Activated CD4-positive, alpha-beta T cell treated with anti-CD3 and anti-CD28 coated beads for 36 hours (primary cell): ENCODE measurements around the gene FUT4. TPM values are rescaled to one million over a fixed set of nuclear protein-coding genes. Genes with fewer than 3 reads are reported as not detected.
"Not testable (repeated sequence)": the region's sequence is repeated elsewhere in the genome, so short reads cannot be mapped to it uniquely, and the experiment has no call there.

Experiments used
- ATAC-seq: fragments of 200-7000 bp; cut with Tn5 transposase; one replicate; pipeline ENCODE4 v1.10.0; 2021; ENCODE audit warnings: mild to moderate bottlenecking, moderate library complexity
- CTCF ChIA-PET: fragments of 350-600 bp; sonication (Branson Sonifier 250); formaldehyde crosslinking; loops from one replicate; lab custom pipeline; 2021; ENCODE audit warnings: antibody characterized with exemption; lab: Charles Lee
- POLR2A ChIA-PET: fragments of 350-600 bp; sonication (Branson Sonifier 250); formaldehyde crosslinking; loops from one replicate; lab custom pipeline; 2021; ENCODE audit warnings: antibody characterized with exemption, inconsistent platforms; lab: Charles Lee
- DNase-seq: peaks from one replicate; pipeline ENCODE4 v3.0.0-alpha.2; 2020
- H3K27ac Mint-ChIP-seq: one replicate; pipeline ENCODE4 v1.8.0; 2021; ENCODE audit warnings: mixed read lengths
- H3K27me3 Mint-ChIP-seq: one replicate; pipeline ENCODE4 v1.8.0; 2021; ENCODE audit warnings: mixed read lengths
- H3K36me3 Mint-ChIP-seq: one replicate; pipeline ENCODE4 v1.8.0; 2021; ENCODE audit warnings: low read depth, mixed read lengths
- H3K4me1 Mint-ChIP-seq: one replicate; pipeline ENCODE4 v1.8.0; 2021; ENCODE audit warnings: mixed read lengths
- H3K4me3 Mint-ChIP-seq: one replicate; pipeline ENCODE4 v1.8.0; 2021; ENCODE audit warnings: mild to moderate bottlenecking, moderate library complexity, mixed read lengths
- H3K9me3 Mint-ChIP-seq: one replicate; pipeline ENCODE4 v1.8.0; 2021; ENCODE audit warnings: low read depth, mixed read lengths
- intact Hi-C, 2 experiments: fragments of 100-400 bp; cut with DNase I in 1 of 2; cut with micrococcal nuclease in 1 of 2; formaldehyde crosslinking; loops; one replicate each; pipeline versions ENCODE4 v1.14.2 to v1.15.1; 2022 to 2024; cut with DNase I, micrococcal nuclease
- total RNA-seq, 2 experiments: library from RNA; stranded (reverse); gene quantifications; one replicate each; pipeline ENCODE4 v1.2.3, GENCODE V29; 2021

The FUT4 gene
- total RNA-seq, 2 experiments from 2014 or later: 4.4 to 4.9 TPM

DNA sequence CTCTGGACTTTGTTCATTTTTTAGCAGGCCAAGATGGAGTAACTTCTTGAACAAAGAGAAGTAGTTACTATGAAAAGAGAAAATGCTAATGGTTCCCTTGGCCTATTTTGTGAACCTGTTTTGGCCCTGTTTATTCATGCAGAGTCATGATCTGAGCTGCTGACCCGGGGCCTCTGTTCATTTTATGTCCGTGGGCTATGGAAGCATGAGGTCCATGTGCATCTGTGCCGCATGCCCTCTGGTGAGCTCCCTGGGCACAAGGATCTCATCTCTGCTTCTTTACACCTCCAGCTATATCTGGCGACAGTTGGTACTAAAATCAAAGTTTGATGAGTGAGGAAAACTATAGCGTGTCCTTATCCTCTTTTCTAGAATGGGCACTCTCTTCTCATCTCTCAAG lies 24.5 kb downstream of the FUT4 start:
- H3K4me1 Mint-ChIP-seq: no peaks in the 10 kb centered on the region
- CTCF ChIA-PET: interaction anchor here (0.9 kb wide), 1 partner anchor 11 kb away, joined by 4 read pairs; no protein-coding TSS in a partner anchor
- no peaks in the 10 kb centered on the region for H3K9me3 Mint-ChIP-seq
- H3K27me3 Mint-ChIP-seq: no peaks in the 10 kb centered on the region
- DNase-seq (no peak), ATAC-seq (no peak)
- no peak overlapping the region for H3K27ac Mint-ChIP-seq
- POLR2A ChIA-PET: no interaction called here
- intact Hi-C loops: no loop called here
- no peaks in the 10 kb centered on the region for H3K36me3 Mint-ChIP-seq
- no peak overlapping the region for H3K4me3 Mint-ChIP-seq

DNA sequence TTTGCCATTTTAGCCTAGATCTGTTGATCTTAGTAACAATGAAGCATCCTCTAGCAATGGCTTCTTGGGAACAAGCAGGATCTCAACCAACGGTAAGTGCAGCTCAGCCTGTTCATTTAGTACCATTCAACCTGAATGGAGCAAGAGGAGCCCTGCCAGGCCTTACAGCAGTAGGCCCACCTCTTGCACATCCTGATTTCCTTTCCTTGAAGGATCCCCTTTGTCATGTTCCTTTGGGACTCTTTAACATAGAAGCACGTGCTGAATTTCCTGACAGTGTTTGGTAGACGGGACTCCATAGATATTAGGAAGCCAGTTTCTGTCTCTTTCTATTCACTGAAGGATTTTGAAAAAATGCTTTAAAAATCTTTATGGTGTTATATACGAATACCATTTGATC lies 25.0 kb downstream of the FUT4 start:
- CTCF ChIA-PET: no interaction called here

DNA sequence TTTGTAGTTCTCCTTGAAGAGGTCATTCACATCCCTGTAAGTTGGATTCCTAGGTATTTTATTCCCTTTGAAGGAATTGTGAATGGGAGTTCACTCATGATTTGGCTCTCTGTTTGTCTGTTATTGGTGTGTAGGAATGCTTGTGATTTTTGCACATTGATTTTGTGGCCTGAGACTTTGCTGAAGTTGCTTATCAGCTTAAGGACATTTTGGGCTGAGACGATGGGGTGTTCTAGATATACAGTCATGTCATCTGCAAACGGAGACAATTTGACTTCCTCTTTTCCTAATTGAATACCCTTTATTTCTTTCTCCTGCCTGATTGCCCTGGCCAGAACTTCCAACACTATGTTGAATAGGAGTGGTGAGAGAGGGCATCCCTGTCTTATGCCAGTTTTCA lies 29.3 kb downstream of the FUT4 start:
- DNase-seq, H3K4me1 Mint-ChIP-seq, H3K27me3 Mint-ChIP-seq, CTCF ChIA-PET, H3K27ac Mint-ChIP-seq, POLR2A ChIA-PET, intact Hi-C loops, H3K4me3 Mint-ChIP-seq, ATAC-seq, H3K36me3 Mint-ChIP-seq, H3K9me3 Mint-ChIP-seq: not testable (repeated sequence)

More for the DNA sequence above, 25.0 kb downstream of the FUT4 start:
- no peaks in the 10 kb centered on the region for H3K36me3 Mint-ChIP-seq
- DNase-seq (no peak), ATAC-seq (no peak)
- no peak overlapping the region for H3K4me3 Mint-ChIP-seq
- no peaks in the 10 kb centered on the region for H3K4me1 Mint-ChIP-seq
- no peaks in the 10 kb centered on the region for H3K27me3 Mint-ChIP-seq
- no peak overlapping the region for H3K27ac Mint-ChIP-seq
- intact Hi-C loops: no loop called here
- POLR2A ChIA-PET: no interaction called here
- H3K9me3 Mint-ChIP-seq: no peaks in the 10 kb centered on the region

DNA sequence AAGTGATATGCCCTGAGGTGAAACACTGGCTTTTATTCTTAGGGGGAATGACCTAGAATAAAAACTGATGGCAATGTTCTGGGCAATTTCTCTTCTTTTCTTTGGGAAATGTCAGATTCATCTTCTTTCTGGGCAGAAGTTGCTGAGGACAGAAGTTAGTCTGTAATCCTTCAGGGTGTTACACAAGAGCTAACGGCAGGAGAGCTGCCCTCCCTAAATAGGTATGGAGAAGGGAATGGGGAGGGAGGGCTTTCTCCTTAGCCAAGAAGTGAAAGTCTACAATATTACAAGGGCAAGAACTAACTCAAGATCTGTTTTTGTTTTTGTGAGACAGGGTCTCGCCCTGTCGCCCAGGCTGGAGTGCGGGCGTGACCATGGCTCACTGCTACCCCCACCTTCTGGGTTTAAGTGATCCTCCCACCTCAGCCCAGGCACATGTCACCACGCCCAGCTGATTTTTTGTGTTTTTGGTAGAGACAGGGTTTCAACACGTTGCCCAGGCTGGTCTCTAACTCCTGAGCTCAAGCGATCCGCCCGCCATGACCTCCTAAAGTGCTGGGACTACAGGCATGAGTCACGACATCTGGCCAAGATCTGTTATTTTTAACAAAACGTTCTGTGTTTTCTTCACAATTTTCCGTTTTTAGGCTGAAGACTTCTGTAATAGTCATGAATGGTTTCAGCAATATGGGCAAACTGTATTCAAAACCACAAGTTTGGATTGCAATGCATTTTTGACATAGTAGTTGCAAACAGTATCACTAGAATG lies 30.7 kb downstream of the FUT4 start:
- Mint-ChIP-seq H3K4me1 (no peaks in the 10 kb centered on the region), H3K36me3 (no peaks in the 10 kb centered on the region), H3K4me3 (no peak overlapping the region), H3K27me3 (no peaks in the 10 kb centered on the region), H3K9me3 (no peaks in the 10 kb centered on the region), H3K27ac (no peak overlapping the region)
- intact Hi-C loops: no loop called here
- CTCF ChIA-PET: interaction anchor here (0.7 to 2.2 kb wide), 3 partner anchors 11 to 41 kb away, joined by 3 to 5 read pairs (median 3); no protein-coding TSS in a partner anchor
- POLR2A ChIA-PET: no interaction called here
- DNase-seq (no peak), ATAC-seq (no peak)

DNA sequence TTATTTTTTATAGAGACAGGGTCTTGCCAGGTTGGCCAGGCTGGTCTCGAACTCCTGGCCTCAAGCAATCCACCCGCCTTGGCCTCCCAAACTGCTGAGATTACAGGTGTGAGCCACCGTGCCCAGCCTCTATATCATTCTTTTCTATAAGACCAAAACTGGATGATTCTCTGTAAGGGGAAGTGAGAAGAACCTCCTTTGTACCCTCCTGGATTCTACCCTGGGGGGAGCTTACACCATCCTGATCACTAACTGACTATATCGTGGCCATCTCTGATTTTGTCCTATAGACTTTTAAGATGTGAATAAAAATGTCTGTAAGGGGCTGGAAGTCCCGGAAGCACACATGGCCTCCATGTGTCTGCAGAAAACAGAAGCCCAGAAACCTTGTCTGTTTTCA lies 32.6 kb downstream of the FUT4 start:
- H3K4me1 Mint-ChIP-seq: no peaks in the 10 kb centered on the region
- H3K36me3 Mint-ChIP-seq: no peaks in the 10 kb centered on the region
- no peak for DNase-seq
- ChIA-PET POLR2A (no interaction called here), CTCF (interaction anchor here (1.5 to 2.2 kb wide), 2 partner anchors 9 to 19 kb away, joined by 3 to 5 read pairs; no protein-coding TSS in a partner anchor)
- H3K27ac Mint-ChIP-seq: no peak overlapping the region
- no peak overlapping the region for H3K4me3 Mint-ChIP-seq
- no peaks in the 10 kb centered on the region for H3K9me3 Mint-ChIP-seq
- no peak for ATAC-seq
- H3K27me3 Mint-ChIP-seq: no peaks in the 10 kb centered on the region
- intact Hi-C loops: no loop called here

DNA sequence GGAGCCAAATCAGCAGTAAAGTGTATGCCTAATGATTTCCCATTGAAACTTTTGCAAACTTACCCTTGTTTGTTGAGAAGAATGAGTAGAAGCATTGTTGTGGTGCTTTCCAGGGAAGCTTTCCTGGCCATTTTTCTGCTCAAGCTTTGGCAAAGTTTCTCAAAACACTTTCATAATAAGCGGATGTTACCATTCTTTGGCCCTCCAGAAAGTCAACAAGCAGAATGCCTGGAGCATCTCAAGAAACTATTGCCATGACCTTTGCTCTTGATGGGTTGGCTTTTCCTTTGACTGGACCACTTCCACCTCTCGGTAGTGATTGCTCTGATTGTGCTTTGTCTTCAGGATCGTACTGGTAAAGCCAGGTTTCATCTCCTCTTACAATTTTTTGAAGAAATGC lies 34.1 kb downstream of the FUT4 start:
- POLR2A ChIA-PET: no interaction called here
- no peak overlapping the region for H3K4me3 Mint-ChIP-seq
- H3K9me3 Mint-ChIP-seq: no peaks in the 10 kb centered on the region
- no peaks in the 10 kb centered on the region for H3K4me1 Mint-ChIP-seq
- H3K27me3 Mint-ChIP-seq: no peaks in the 10 kb centered on the region
- no peak overlapping the region for H3K27ac Mint-ChIP-seq
- H3K36me3 Mint-ChIP-seq: no peaks in the 10 kb centered on the region
- intact Hi-C loops: no loop called here
- CTCF ChIA-PET: no interaction called here
- DNase-seq (no peak), ATAC-seq (no peak)

DNA sequence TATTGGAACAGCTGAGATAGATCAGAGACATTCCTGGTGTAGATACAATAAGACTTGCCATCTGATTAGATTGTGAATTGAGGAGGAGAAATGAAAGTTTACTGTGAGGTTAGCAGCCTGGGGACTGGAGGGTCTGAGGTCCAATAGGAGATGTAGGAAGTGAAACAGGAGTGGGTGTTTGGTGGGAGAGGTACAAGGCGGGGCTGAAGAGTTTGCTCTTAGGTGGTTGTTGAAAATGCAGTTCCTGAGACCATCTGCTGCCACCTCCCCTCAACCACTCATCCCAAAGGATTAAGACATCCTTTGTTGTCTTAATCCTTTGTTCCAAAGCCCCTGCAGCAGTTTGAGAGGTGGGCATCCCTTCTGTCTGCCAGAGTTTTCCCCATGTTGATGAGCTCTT lies 38.2 kb downstream of the FUT4 start:
- Mint-ChIP-seq H3K9me3 (no peaks in the 10 kb centered on the region), H3K27me3 (no peaks in the 10 kb centered on the region), H3K4me3 (no peak overlapping the region), H3K27ac (no peak overlapping the region), H3K4me1 (peaks cover 4% of the 10 kb centered on the region), H3K36me3 (no peaks in the 10 kb centered on the region)
- ChIA-PET CTCF (no interaction called here), POLR2A (no interaction called here)
- ATAC-seq: no peak
- intact Hi-C loops: no loop called here
- DNase-seq: no peak

DNA sequence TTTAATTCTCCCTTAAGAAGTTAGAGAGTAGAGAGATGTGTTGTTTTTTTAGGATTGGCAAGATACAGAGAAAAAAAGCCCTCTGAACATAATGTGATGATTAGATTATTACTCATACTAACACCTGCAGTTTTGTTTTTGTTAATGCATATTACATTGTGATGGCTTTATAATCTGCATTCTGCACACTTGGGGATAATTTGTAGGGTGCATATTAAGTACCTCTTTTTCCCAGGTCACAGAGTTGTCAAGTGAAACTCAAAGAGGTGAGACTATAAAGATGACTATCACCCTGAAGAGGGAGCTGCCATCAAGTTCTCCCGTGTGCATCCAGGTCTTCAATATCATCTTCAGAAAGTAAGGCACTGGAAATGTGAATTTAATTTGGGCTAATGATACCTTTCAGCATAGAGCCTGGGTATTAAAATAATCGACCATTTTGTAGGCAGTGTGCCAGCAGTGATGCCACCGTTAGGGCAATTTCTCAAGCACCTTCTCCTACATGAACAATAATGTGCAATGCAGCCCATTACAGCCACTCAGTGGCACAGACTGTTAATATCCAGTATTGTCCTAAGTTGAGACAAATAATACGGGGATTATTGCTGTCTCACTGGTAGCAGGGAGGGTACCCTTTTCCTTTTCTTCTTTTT lies 39.6 kb downstream of the FUT4 start:
- POLR2A ChIA-PET: no interaction called here
- intact Hi-C loops: no loop called here
- ATAC-seq: peak; percentile 47
- Mint-ChIP-seq H3K4me1 (peaks cover 4% of the 10 kb centered on the region), H3K27me3 (no peaks in the 10 kb centered on the region), H3K27ac (no peak overlapping the region), H3K4me3 (no peak overlapping the region), H3K36me3 (no peaks in the 10 kb centered on the region), H3K9me3 (no peaks in the 10 kb centered on the region)
- CTCF ChIA-PET: interaction anchor here (0.7 kb wide), 1 partner anchor 18 kb away, joined by 4 read pairs; no protein-coding TSS in a partner anchor
- DNase-seq: no peak

DNA sequence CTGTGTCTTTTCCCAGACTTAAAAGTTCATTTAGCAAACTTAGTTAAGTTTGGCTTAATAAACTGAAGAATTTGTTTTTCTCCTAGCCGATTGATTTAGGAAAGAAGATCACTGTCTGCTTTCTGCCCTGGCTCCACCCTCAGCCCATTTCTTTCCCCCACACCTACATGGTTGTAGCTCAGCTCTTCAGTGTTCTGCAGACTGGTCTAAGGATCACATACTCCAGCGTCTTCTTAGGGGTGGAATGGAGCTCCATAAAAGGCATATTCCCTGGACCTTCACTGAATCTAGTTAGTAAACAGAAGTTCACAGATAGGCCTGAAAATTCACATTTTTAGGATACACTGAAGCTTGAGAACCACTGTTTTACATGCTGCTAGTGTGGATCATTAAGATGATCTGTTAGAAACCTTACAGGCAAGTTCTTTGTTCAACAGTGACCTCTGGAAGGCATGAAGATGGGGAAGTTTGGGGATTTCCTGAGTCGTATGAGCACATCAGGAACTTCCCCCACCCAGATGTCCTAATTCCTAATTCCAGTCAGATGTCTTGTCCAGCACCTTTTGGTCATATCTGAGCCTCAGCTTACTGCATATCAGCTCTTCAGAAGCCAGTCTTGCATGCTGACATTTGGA lies 40.3 kb downstream of the FUT4 start:
- Mint-ChIP-seq H3K27ac (no peak overlapping the region), H3K36me3 (no peaks in the 10 kb centered on the region), H3K27me3 (no peaks in the 10 kb centered on the region), H3K4me3 (no peak overlapping the region), H3K4me1 (peaks cover 4% of the 10 kb centered on the region), H3K9me3 (no peaks in the 10 kb centered on the region)
- ChIA-PET POLR2A (no interaction called here), CTCF (interaction anchor here (0.7 to 1.9 kb wide), 2 partner anchors 9 to 19 kb away, joined by 4 to 5 read pairs; no protein-coding TSS in a partner anchor)
- intact Hi-C loops: no loop called here
- DNase-seq (no peak), ATAC-seq (no peak)

DNA sequence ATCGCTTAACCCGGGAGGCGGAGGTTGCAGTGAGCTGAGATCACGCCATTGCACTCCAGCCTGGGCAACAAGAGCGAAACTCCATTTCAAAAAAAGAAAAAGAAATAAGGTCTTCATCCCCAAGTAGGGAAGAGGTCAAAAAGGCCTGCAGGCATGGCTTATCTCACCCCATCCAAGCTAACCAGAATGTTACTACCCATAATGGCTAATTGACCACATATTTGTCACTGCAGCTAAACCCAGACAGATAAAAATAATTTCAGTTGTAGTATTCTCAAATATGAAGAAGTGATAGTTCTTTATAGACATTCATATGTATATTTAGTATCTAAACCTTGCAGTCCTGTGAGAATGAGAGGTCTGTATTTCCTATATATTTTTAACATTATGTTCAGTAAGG lies 41.3 kb downstream of the FUT4 start:
- Mint-ChIP-seq H3K4me1 (peaks cover 4% of the 10 kb centered on the region), H3K36me3 (no peaks in the 10 kb centered on the region), H3K27me3 (no peaks in the 10 kb centered on the region), H3K4me3 (no peak overlapping the region), H3K9me3 (no peaks in the 10 kb centered on the region), H3K27ac (no peak overlapping the region)
- ChIA-PET CTCF (interaction anchor here (0.8 to 1.9 kb wide), 2 partner anchors 10 to 413 kb away, joined by 3 to 5 read pairs; no protein-coding TSS in a partner anchor), POLR2A (no interaction called here)
- DNase-seq: no peak
- no peak for ATAC-seq
- intact Hi-C loops: no loop called here

DNA sequence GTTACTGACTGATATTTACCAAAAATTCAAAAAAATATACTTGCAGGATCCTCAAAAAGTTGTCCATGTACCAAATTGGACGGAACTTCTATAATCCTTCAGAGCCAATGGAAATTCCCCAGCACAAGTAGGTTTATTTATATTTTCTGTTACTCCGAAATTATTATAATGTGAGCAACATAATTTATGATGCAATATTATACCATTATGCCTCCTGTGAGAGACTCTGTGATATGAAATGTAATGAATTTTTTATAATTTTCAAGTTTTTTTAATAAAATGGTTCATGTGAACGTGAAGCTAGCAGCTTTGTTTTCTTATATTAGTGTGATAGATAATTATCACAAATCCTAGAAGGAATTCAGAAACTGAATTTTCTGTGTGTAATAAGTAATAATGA lies 41.7 kb downstream of the FUT4 start:
- Mint-ChIP-seq H3K27me3 (no peaks in the 10 kb centered on the region), H3K36me3 (no peaks in the 10 kb centered on the region), H3K4me3 (no peak overlapping the region), H3K9me3 (no peaks in the 10 kb centered on the region), H3K4me1 (peaks cover 4% of the 10 kb centered on the region), H3K27ac (no peak overlapping the region)
- ATAC-seq (no peak), DNase-seq (no peak)
- CTCF ChIA-PET: interaction anchor here (0.8 to 1.9 kb wide), 2 partner anchors 10 to 413 kb away, joined by 3 to 5 read pairs; no protein-coding TSS in a partner anchor
- intact Hi-C loops: no loop called here
- POLR2A ChIA-PET: no interaction called here
